Stomach (tissue), 4 donors: ENCODE results near the gene MRPL14.

Experiments
- CTCF ChIP-seq, 7 experiments: fragments of 450-650 bp in 4 of 7; fragments of 200-600 bp in 3 of 7; sonication (generic) in 3 of 7; IDR thresholded peaks; one replicate each; pipeline ENCODE4 v1.5.1; 2016 to 2019; ENCODE audit warnings: antibody characterized with exemption in 7 of 7, control low read depth in 2 of 7, mild to moderate bottlenecking in 1 of 7
- POLR2AphosphoS5 ChIP-seq, 3 donors: sonication (generic); formaldehyde crosslinking; IDR thresholded peaks; one replicate each; pipeline ENCODE4 v1.6.1; 2016; ENCODE audit warnings: antibody characterized with exemption in 3 of 3

GRCh38 chr6:44105993-44106740 is 21.1 kb downstream of the MRPL14 start:
- TF ChIP-seq CTCF (IDR thresholded peaks at IDR 0.05) (no peak), POLR2AphosphoS5 (IDR thresholded peaks at IDR 0.05) (no peak)
